ENCODE results near the gene MYF6. TPM values are rescaled to one million over a fixed set of nuclear protein-coding genes. Genes with fewer than 3 reads are reported as not detected.
A peak's percentile ranks its signal among the peaks of the same experiment; 100 is the strongest.

Gene MYF6
- polyA plus RNA-seq, 3 donors, result not detected

DNA sequence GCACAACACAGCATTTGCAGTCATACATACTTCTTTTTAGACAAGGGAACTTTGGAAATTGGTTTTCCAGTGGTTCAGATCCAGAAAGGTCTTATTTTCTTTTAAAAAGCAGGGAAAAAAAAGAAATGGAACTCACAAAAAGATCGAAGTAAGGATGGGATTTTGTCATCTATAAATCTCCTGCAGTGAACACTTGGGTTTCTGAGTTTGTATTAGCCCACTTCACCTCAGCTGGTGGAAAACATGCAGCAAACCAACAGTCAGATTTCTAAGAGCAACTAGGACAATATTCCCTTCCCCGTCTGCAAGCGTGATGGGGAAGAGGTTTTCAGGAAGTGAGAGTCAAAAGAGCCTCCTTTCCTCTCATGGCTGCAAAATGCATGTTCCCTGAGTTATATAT lies 13.9 kb downstream of the MYF6 start:
- Mint-ChIP-seq H3K36me3 (no peaks in the 10 kb centered on the region), H3K4me1 (peaks cover 2% of the 10 kb centered on the region), H3K27me3 (ENCODE audit: low read depth in 3 of 3) (peaks cover 21 to 32% (median 24%) of the 10 kb centered on the region in 3 donors), H3K27ac (no peak overlapping the region), H3K4me3 (no peak overlapping the region), H3K9me3 (peaks cover 0 to 12% (median 7%) of the 10 kb centered on the region in 7 donors)
- H3K27ac ChIP-seq (ENCODE audit: low read depth in 1 of 2, low read length in 2 of 2), result no peak overlapping the region
- H3K4me3 ChIP-seq (replicated peaks in 1 of 3; ENCODE audit: low read depth in 2 of 3, low read length in 3 of 3), result no peak overlapping the region
- H3K36me3 ChIP-seq (replicated peaks in 1 of 2; ENCODE audit: control insufficient read depth in 1 of 2, insufficient read depth in 2 of 2, low read length in 2 of 2), result no peaks in the 10 kb centered on the region
- peaks cover 11% of the 10 kb centered on the region in 2 donors for H3K9me3 ChIP-seq (replicated peaks in 1 of 2; ENCODE audit: control insufficient read depth in 1 of 2, insufficient read depth in 1 of 2, low read length in 2 of 2)
- H4K20me1 ChIP-seq (ENCODE audit: insufficient read depth, low read length), result no peaks in the 10 kb centered on the region
- H3K79me2 ChIP-seq (ENCODE audit: insufficient read depth, low read length), result no peaks in the 10 kb centered on the region
- H3K4me1 ChIP-seq (ENCODE audit: control insufficient read depth in 1 of 2, insufficient read depth in 2 of 2, low read length in 2 of 2), result no peaks in the 10 kb centered on the region
- intact Hi-C loops (cut with micrococcal nuclease), result no loop called here
- H2AFZ ChIP-seq (ENCODE audit: insufficient read depth, low read depth, low read length, poor library complexity, severe bottlenecking), result no peak overlapping the region
- no peak overlapping the region for H3K9ac ChIP-seq (ENCODE audit: insufficient read depth, low read length, poor library complexity, severe bottlenecking)
- DNase-seq, result no peak
- no peak overlapping the region for H3K4me2 ChIP-seq (replicated peaks; ENCODE audit: extremely low read depth, low read length, poor library complexity, severe bottlenecking)
- 83% methylated on average over 1 of the region's 3 CpGs for WGBS (ENCODE audit: insufficient coverage)
- H3K27me3 ChIP-seq (ENCODE audit: control insufficient read depth in 2 of 2, insufficient read depth in 2 of 2, low read length in 2 of 2), result peaks cover 11 to 37% of the 10 kb centered on the region in 2 donors
- TF ChIP-seq, protein P1, sequence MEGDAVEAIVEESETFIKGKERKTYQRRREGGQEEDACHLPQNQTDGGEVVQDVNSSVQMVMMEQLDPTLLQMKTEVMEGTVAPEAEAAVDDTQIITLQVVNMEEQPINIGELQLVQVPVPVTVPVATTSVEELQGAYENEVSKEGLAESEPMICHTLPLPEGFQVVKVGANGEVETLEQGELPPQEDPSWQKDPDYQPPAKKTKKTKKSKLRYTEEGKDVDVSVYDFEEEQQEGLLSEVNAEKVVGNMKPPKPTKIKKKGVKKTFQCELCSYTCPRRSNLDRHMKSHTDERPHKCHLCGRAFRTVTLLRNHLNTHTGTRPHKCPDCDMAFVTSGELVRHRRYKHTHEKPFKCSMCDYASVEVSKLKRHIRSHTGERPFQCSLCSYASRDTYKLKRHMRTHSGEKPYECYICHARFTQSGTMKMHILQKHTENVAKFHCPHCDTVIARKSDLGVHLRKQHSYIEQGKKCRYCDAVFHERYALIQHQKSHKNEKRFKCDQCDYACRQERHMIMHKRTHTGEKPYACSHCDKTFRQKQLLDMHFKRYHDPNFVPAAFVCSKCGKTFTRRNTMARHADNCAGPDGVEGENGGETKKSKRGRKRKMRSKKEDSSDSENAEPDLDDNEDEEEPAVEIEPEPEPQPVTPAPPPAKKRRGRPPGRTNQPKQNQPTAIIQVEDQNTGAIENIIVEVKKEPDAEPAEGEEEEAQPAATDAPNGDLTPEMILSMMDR (IDR thresholded peaks at IDR 0.05), result no peak

DNA sequence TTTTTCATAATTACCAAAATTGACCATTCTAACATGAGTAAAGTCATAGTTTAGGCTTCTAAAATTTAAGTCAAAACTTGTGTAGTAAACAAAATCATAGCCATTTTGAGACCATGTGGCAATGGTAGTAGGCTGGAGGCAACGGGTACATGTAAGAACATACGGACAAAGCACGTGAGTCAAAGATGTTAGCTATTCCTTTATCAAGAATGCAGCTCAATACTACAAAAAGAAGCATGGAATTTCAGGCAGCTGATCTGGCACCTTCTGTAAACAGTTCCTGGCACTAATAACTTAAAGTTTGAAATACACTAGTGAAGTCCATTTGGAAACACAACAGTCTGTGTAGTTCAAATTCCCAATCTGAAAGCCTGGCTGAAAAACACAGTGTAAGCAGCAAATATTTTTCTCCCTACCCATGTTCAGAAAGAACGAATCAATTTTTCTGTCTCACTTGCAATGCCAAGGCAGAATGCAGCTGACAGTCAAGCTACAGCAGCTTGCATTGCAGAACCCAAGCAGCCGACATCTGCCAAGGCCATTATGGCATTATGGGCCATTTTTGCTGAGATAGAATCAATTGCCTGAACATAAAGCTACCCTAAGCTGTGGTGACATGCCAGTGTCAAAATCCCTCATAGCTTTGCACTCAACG lies 38.5 kb downstream of the MYF6 start:
- Histone ChIP-seq H3K36me3 (replicated peaks in 1 of 2; ENCODE audit: control insufficient read depth in 1 of 2, insufficient read depth in 2 of 2, low read length in 2 of 2) (no peaks in the 10 kb centered on the region), H3K4me2 (replicated peaks; ENCODE audit: extremely low read depth, low read length, poor library complexity, severe bottlenecking) (no peak overlapping the region), H3K9ac (ENCODE audit: insufficient read depth, low read length, poor library complexity, severe bottlenecking) (no peak overlapping the region), H3K4me1 (ENCODE audit: control insufficient read depth in 1 of 2, insufficient read depth in 2 of 2, low read length in 2 of 2) (no peaks in the 10 kb centered on the region), H3K79me2 (ENCODE audit: insufficient read depth, low read length) (no peaks in the 10 kb centered on the region), H3K9me3 (replicated peaks in 1 of 2; ENCODE audit: control insufficient read depth in 1 of 2, insufficient read depth in 1 of 2, low read length in 2 of 2) (no peaks in the 10 kb centered on the region), H4K20me1 (ENCODE audit: insufficient read depth, low read length) (no peaks in the 10 kb centered on the region), H3K27me3 (ENCODE audit: control insufficient read depth in 2 of 2, insufficient read depth in 2 of 2, low read length in 2 of 2) (no peaks in the 10 kb centered on the region), H3K27ac (ENCODE audit: low read depth in 1 of 2, low read length in 2 of 2) (no peak overlapping the region), H2AFZ (ENCODE audit: insufficient read depth, low read depth, low read length, poor library complexity, severe bottlenecking) (no peak overlapping the region), H3K4me3 (replicated peaks in 1 of 3; ENCODE audit: low read depth in 2 of 3, low read length in 3 of 3) (no peak overlapping the region)
- WGBS (ENCODE audit: insufficient coverage), result 67% methylated on average over 3 of the region's 6 CpGs
- TF ChIP-seq, protein P1 (IDR thresholded peaks at IDR 0.05), result no peak
- intact Hi-C loops (cut with micrococcal nuclease), result no loop called here
- H3K36me3 Mint-ChIP-seq, result no peaks in the 10 kb centered on the region
- no peaks in the 10 kb centered on the region for H3K4me1 Mint-ChIP-seq
- DNase-seq, result no peak
- H3K27ac Mint-ChIP-seq, result peak overlapping the region in 1 of 7 donors; percentile 33
- H3K9me3 Mint-ChIP-seq, result peaks cover 0 to 4% (median 0%) of the 10 kb centered on the region in 7 donors
- no peak overlapping the region for H3K4me3 Mint-ChIP-seq
- peaks cover 0 to 25% (median 3%) of the 10 kb centered on the region in 3 donors for H3K27me3 Mint-ChIP-seq (ENCODE audit: low read depth in 3 of 3)

Measured in CD14-positive monocyte (primary cell).